Measurements from ENCODE around the gene FBXL22.
"Not testable (repeated sequence)": the region's sequence is repeated elsewhere in the genome, so short reads cannot be mapped to it uniquely, and the experiment has no call there.

The FBXL22 gene

DNA sequence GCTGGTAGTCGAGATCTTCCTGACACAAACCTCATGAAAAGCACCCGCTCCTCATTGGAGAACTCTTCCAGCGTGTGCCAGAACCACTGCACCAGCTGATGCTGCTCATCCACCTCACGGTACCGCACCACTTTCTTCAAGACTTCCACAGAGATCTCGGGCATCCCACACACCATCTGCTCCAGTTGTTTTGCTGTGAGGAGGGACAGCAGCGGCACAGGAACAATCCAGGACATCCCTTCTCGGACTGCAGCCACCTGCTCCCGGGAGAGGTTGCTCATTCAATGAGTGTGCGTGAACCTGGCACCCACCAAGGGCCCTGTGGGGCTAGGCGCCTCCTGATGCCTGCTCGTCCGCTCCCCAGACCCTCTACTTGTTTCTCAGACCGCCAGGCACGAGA lies 15.1 kb downstream of the FBXL22 start:
- Histone ChIP-seq H3K4me1 (ENCODE audit: control insufficient read depth, insufficient read depth, low read length, poor library complexity, severe bottlenecking) (peaks cover 15% of the 10 kb centered on the region), H3K36me3 (ENCODE audit: control insufficient read depth, insufficient read depth, low read length) (peaks cover 62% of the 10 kb centered on the region), H3K27ac (ENCODE audit: low read depth, low read length, severe bottlenecking) (no peak overlapping the region), H3K9me3 (ENCODE audit: control insufficient read depth, low read length) (no peaks in the 10 kb centered on the region), H3K4me3 (ENCODE audit: extremely low read depth, insufficient read depth, low read length, poor library complexity, severe bottlenecking) (no peak overlapping the region)
- 91 to 97% methylated on average over 10 to 12 of the region's 15 CpGs for WGBS, 2 experiments (ENCODE audit: insufficient coverage in 2 of 2)

DNA sequence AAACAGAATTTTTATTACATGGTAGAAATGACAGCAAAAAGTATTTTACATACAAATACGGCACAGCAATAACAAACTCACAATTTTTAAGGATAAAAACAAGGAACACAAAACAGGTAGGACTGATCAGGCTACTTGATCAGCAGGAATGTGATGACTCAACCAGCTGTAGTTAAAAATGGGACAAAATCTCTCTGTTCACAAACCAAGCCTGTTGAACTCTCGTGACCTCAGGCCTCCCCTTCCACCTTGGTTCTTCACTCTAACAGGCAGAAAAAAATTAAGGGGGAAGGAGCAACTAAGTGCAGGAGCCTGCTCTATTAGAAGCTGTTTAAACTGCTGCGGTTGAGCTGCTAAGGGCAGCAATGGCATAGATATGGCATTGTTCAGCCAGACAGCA lies 18.7 kb downstream of the FBXL22 start:
- H3K9me3 ChIP-seq (ENCODE audit: control insufficient read depth, low read length), result no peaks in the 10 kb centered on the region
- H3K4me3 ChIP-seq (ENCODE audit: extremely low read depth, insufficient read depth, low read length, poor library complexity, severe bottlenecking), result no peak overlapping the region
- peaks cover 9% of the 10 kb centered on the region for H3K4me1 ChIP-seq (ENCODE audit: control insufficient read depth, insufficient read depth, low read length, poor library complexity, severe bottlenecking)
- peaks cover 42% of the 10 kb centered on the region for H3K36me3 ChIP-seq (ENCODE audit: control insufficient read depth, insufficient read depth, low read length)
- peak overlapping the region; percentile 43 for H3K27ac ChIP-seq (ENCODE audit: low read depth, low read length, severe bottlenecking)
- 100% methylated on average over 1 of the region's 3 CpGs for WGBS, 2 experiments (ENCODE audit: insufficient coverage in 2 of 2)

DNA sequence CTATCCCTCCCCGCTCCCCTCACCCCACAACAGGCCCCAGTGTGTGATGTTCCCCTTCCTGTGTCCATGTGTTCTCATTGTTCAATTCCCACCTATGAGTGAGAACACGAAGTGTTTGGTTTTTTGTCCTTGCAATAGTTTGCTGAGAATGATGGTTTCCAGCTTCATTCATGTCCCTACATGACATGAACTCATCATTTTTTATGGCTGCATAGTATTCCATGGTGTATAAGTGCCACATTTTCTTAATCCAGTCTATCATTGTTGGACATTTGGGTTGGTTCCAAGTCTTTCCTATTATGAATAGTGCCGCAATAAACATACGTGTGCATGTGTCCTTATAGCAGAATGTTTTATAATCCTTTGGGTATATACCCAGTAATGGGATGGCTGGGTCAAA lies 20.0 kb downstream of the FBXL22 start:
- WGBS, 2 experiments (ENCODE audit: insufficient coverage in 2 of 2), result 90% methylated on average over 2 of the region's 4 CpGs; no CpG with 5 or more reads in 1 of the 2 experiments
- H3K4me3 ChIP-seq (ENCODE audit: extremely low read depth, insufficient read depth, low read length, poor library complexity, severe bottlenecking); H3K27ac ChIP-seq (ENCODE audit: low read depth, low read length, severe bottlenecking); H3K9me3 ChIP-seq (ENCODE audit: control insufficient read depth, low read length); H3K4me1 ChIP-seq (ENCODE audit: control insufficient read depth, insufficient read depth, low read length, poor library complexity, severe bottlenecking): not testable (repeated sequence)
- H3K36me3 ChIP-seq (ENCODE audit: control insufficient read depth, insufficient read depth, low read length), result peaks cover 38% of the 10 kb centered on the region

- WGBS, 2 experiments (ENCODE audit: insufficient coverage in 2 of 2), result no CpG with 5 or more reads among the region's 3 CpGs
- H3K4me1 ChIP-seq (ENCODE audit: control insufficient read depth, insufficient read depth, low read length, poor library complexity, severe bottlenecking); H3K9me3 ChIP-seq (ENCODE audit: control insufficient read depth, low read length); H3K27ac ChIP-seq (ENCODE audit: low read depth, low read length, severe bottlenecking); H3K4me3 ChIP-seq (ENCODE audit: extremely low read depth, insufficient read depth, low read length, poor library complexity, severe bottlenecking): not testable (repeated sequence)
- H3K36me3 ChIP-seq (ENCODE audit: control insufficient read depth, insufficient read depth, low read length), result peaks cover 38% of the 10 kb centered on the region
These were observed 20.4 kb downstream of the FBXL22 start for GRCh38 chr15:63617627-63618026.

DNA sequence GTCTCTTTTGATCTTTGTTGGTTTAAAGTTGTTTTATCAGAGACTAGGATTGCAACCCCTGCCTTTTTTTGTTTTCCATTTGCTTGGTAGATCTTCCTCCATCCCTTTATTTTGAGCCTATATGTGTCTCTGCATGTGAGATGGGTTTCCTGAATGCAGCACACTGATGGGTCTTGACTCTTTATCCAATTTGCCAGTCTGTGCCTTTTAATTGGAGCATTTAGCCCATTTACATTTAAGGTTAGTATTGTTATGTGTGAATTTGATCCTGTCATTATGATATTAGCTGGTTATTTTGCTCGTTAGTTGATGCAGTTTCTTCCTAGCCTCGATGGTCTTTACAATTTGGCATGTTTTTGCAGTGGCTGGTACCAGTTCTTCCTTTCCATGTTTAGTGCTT lies 23.6 kb downstream of the FBXL22 start:
- H3K36me3 ChIP-seq (ENCODE audit: control insufficient read depth, insufficient read depth, low read length), result peaks cover 46% of the 10 kb centered on the region
- H3K27ac ChIP-seq (ENCODE audit: low read depth, low read length, severe bottlenecking); H3K4me3 ChIP-seq (ENCODE audit: extremely low read depth, insufficient read depth, low read length, poor library complexity, severe bottlenecking); H3K4me1 ChIP-seq (ENCODE audit: control insufficient read depth, insufficient read depth, low read length, poor library complexity, severe bottlenecking); H3K9me3 ChIP-seq (ENCODE audit: control insufficient read depth, low read length): not testable (repeated sequence)
- WGBS, 2 experiments (ENCODE audit: insufficient coverage in 2 of 2), result no CpG with 5 or more reads among the region's 2 CpGs

DNA sequence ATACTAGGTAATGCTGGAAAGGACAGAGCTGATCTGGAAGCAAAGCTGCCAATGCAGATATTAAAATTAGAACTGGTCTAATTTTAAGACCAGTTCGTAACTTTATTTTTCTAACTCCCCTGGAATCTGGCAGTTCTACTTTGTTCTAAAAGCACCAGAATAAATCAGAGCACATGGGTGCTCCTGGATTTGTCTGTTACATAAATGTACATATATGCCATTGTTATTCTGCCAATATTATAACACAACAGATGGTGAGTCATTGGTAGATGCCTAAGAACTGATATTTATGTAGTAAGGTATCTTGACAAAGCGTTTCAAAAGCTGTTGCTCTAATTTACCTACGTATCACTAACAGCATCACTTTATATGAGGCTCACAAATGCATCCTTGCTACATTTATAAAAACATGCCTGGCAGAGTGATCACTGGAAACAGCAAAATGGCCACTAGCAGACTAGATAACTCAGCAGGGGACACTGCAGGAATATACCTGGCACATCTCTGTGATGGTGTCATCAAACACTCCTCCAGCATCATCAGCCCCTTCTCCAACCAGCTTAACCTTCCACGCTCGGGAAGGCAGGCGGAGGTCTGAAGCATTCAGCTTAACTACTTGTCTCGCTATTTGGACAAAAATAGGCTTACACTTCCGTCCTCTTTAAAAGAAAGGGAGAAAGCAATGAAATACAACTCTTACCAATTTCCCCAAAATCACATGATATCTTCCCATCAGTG lies 26.2 kb downstream of the FBXL22 start:
- no peaks in the 10 kb centered on the region for H3K9me3 ChIP-seq (ENCODE audit: control insufficient read depth, low read length)
- H3K36me3 ChIP-seq (ENCODE audit: control insufficient read depth, insufficient read depth, low read length), result peaks cover 66% of the 10 kb centered on the region
- WGBS, 2 experiments (ENCODE audit: insufficient coverage in 2 of 2), result 97% methylated on average over 6 of the region's 8 CpGs
- H3K27ac ChIP-seq (ENCODE audit: low read depth, low read length, severe bottlenecking), result no peak overlapping the region
- no peaks in the 10 kb centered on the region for H3K4me1 ChIP-seq (ENCODE audit: control insufficient read depth, insufficient read depth, low read length, poor library complexity, severe bottlenecking)
- no peak overlapping the region for H3K4me3 ChIP-seq (ENCODE audit: extremely low read depth, insufficient read depth, low read length, poor library complexity, severe bottlenecking)

GRCh38 chr15:63626955-63627354 lies 29.8 kb downstream of the FBXL22 start:
- Histone ChIP-seq H3K36me3 (ENCODE audit: control insufficient read depth, insufficient read depth, low read length) (peaks cover 98% of the 10 kb centered on the region), H3K4me3 (ENCODE audit: extremely low read depth, insufficient read depth, low read length, poor library complexity, severe bottlenecking) (no peak overlapping the region)
- WGBS, 2 experiments (ENCODE audit: insufficient coverage in 2 of 2), result 91 to 100% methylated on average over 1 of the region's 1 CpG

GRCh38 chr15:63628123-63628822 lies 31.1 kb downstream of the FBXL22 start:
- H3K36me3 ChIP-seq (ENCODE audit: control insufficient read depth, insufficient read depth, low read length), result peaks cover 96% of the 10 kb centered on the region

More at GRCh38 chr15:63626955-63627354, 29.8 kb downstream of the FBXL22 start:
- Histone ChIP-seq H3K27ac (ENCODE audit: low read depth, low read length, severe bottlenecking) (no peak overlapping the region), H3K4me1 (ENCODE audit: control insufficient read depth, insufficient read depth, low read length, poor library complexity, severe bottlenecking) (no peaks in the 10 kb centered on the region), H3K9me3 (ENCODE audit: control insufficient read depth, low read length) (no peaks in the 10 kb centered on the region)

GRCh38 chr15:63630036-63630751 lies 33.0 kb downstream of the FBXL22 start:
- no peaks in the 10 kb centered on the region for H3K9me3 ChIP-seq (ENCODE audit: control insufficient read depth, low read length)
- 100% methylated on average over 3 to 4 of the region's 7 CpGs for WGBS, 2 experiments (ENCODE audit: insufficient coverage in 2 of 2)
- peaks cover 92% of the 10 kb centered on the region for H3K36me3 ChIP-seq (ENCODE audit: control insufficient read depth, insufficient read depth, low read length)
- no peaks in the 10 kb centered on the region for H3K4me1 ChIP-seq (ENCODE audit: control insufficient read depth, insufficient read depth, low read length, poor library complexity, severe bottlenecking)
- H3K27ac ChIP-seq (ENCODE audit: low read depth, low read length, severe bottlenecking), result no peak overlapping the region
- H3K4me3 ChIP-seq (ENCODE audit: extremely low read depth, insufficient read depth, low read length, poor library complexity, severe bottlenecking), result no peak overlapping the region

More at GRCh38 chr15:63628123-63628822, 31.1 kb downstream of the FBXL22 start:
- Histone ChIP-seq H3K9me3 (ENCODE audit: control insufficient read depth, low read length) (no peaks in the 10 kb centered on the region), H3K27ac (ENCODE audit: low read depth, low read length, severe bottlenecking) (no peak overlapping the region), H3K4me3 (ENCODE audit: extremely low read depth, insufficient read depth, low read length, poor library complexity, severe bottlenecking) (no peak overlapping the region), H3K4me1 (ENCODE audit: control insufficient read depth, insufficient read depth, low read length, poor library complexity, severe bottlenecking) (no peaks in the 10 kb centered on the region)
- WGBS, 2 experiments (ENCODE audit: insufficient coverage in 2 of 2), result 85 to 97% methylated on average over 7 to 8 of the region's 13 CpGs

GRCh38 chr15:63633312-63633711 lies 36.1 kb downstream of the FBXL22 start:
- H3K4me3 ChIP-seq (ENCODE audit: extremely low read depth, insufficient read depth, low read length, poor library complexity, severe bottlenecking), result no peak overlapping the region
- WGBS, 2 experiments (ENCODE audit: insufficient coverage in 2 of 2), result no CpG with 5 or more reads among the region's 2 CpGs
- no peaks in the 10 kb centered on the region for H3K4me1 ChIP-seq (ENCODE audit: control insufficient read depth, insufficient read depth, low read length, poor library complexity, severe bottlenecking)
- H3K9me3 ChIP-seq (ENCODE audit: control insufficient read depth, low read length), result no peaks in the 10 kb centered on the region
- H3K36me3 ChIP-seq (ENCODE audit: control insufficient read depth, insufficient read depth, low read length), result peaks cover 81% of the 10 kb centered on the region
- no peak overlapping the region for H3K27ac ChIP-seq (ENCODE audit: low read depth, low read length, severe bottlenecking)
